GM23248 (cell line): Measurements from ENCODE around the gene NDUFB10.

Experiments
- EZH2 ChIP-seq: fragments of 200-600 bp; sonication (generic); IDR thresholded peaks from 2 replicates; pipeline ENCODE4 v1.6.1; 2018; ENCODE audit warnings: antibody characterized with exemption, mild to moderate bottlenecking; ENCODE audit not compliant: insufficient read depth, poor library complexity, severe bottlenecking
- EZH2phosphoT487 ChIP-seq: fragments of 200-600 bp; sonication (generic); IDR thresholded peaks from 2 replicates; pipeline ENCODE4 v1.6.1; 2018; ENCODE audit warnings: antibody characterized with exemption, moderate library complexity, mild to moderate bottlenecking, low read depth; ENCODE audit not compliant: insufficient read depth

DNA sequence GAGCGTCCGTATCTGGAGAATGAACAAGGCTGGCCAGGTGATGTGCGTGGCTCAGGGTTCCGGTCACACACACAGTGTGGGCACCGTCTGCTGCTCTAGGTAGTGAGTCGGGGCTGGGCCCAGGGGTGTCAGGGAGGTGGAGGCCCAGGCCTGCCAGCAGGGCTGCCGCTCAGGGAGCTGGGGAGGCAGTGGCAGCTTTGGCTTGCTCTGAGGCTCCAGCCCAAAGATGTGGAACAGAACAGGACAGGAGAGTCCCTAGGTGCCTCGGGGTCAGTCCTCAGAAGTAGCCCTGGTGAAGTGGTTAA is 16.8 kb downstream of the NDUFB10 start:
- no peak for TF ChIP-seq EZH2phosphoT487
- TF ChIP-seq EZH2 = no peak
